BE2C (cell line): Measurements from ENCODE around the gene MLEC.
A peak's percentile ranks its signal among the peaks of the same experiment; 100 is the strongest.

Experiments used
- DNase-seq: peaks from one replicate; pipeline ENCODE4 v3.0.0-alpha.2; 2020
- H3K27me3 ChIP-seq: fragments of 250-450 bp; sonication (Bioruptor Pico); 2 replicates; pipeline ENCODE4 v1.5.1; 2020; ENCODE audit warnings: mild to moderate bottlenecking
- H3K36me3 ChIP-seq: fragments of 250-450 bp; sonication (Bioruptor Pico); 2 replicates; pipeline ENCODE4 v1.5.1; 2020; ENCODE audit warnings: mild to moderate bottlenecking
- H3K4me1 ChIP-seq: fragments of 250-450 bp; sonication (Bioruptor Pico); 2 replicates; pipeline ENCODE4 v1.5.1; 2020
- H3K4me3 ChIP-seq: 2 replicates; pipeline ENCODE4 v1.5.1; 2011; ENCODE audit warnings: low read depth, low read length
- H3K9me3 ChIP-seq: fragments of 250-450 bp; sonication (Bioruptor Pico); 2 replicates; pipeline ENCODE4 v1.5.1; 2020
- CTCF ChIP-seq: IDR thresholded peaks from 2 replicates; pipeline ENCODE4 v1.5.1; 2012; ENCODE audit warnings: mild to moderate bottlenecking, low read depth, low read length

MLEC gene

GRCh38 chr12:120710805-120711296 lies 23.9 kb downstream of the MLEC start:
- peak; percentile 26 for DNase-seq
- no peaks in the 10 kb centered on the region for H3K9me3 ChIP-seq

GRCh38 chr12:120711411-120711810 lies 24.5 kb downstream of the MLEC start:
- no peak for TF ChIP-seq CTCF
- H3K4me3 ChIP-seq, result peak overlapping the region; percentile 91
- H3K36me3 ChIP-seq, result peaks cover 31% of the 10 kb centered on the region
- H3K4me1 ChIP-seq, result peaks cover 23% of the 10 kb centered on the region
- no peaks in the 10 kb centered on the region for H3K27me3 ChIP-seq
- H3K9me3 ChIP-seq, result no peaks in the 10 kb centered on the region
- DNase-seq, result peak; percentile 31

More at GRCh38 chr12:120710805-120711296, 23.9 kb downstream of the MLEC start:
- no peak for TF ChIP-seq CTCF
- H3K4me1 ChIP-seq, result peaks cover 23% of the 10 kb centered on the region
- peaks cover 27% of the 10 kb centered on the region for H3K36me3 ChIP-seq
- H3K27me3 ChIP-seq, result no peaks in the 10 kb centered on the region
- peak overlapping the region; percentile 91 for H3K4me3 ChIP-seq

GRCh38 chr12:120712610-120713009 lies 25.7 kb downstream of the MLEC start:
- Histone ChIP-seq H3K4me3 (no peak overlapping the region), H3K9me3 (no peaks in the 10 kb centered on the region), H3K36me3 (peaks cover 40% of the 10 kb centered on the region), H3K4me1 (peaks cover 23% of the 10 kb centered on the region), H3K27me3 (no peaks in the 10 kb centered on the region)
- DNase-seq, result no peak
- no peak for TF ChIP-seq CTCF

- H3K36me3 ChIP-seq, result peaks cover 52% of the 10 kb centered on the region
Observed at GRCh38 chr12:120713861-120714482, 27.0 kb downstream of the MLEC start.

GRCh38 chr12:120718055-120718454 lies 31.1 kb downstream of the MLEC start:
- Histone ChIP-seq H3K27me3 (no peaks in the 10 kb centered on the region), H3K4me3 (no peak overlapping the region), H3K4me1 (peaks cover 47% of the 10 kb centered on the region), H3K36me3 (peaks cover 77% of the 10 kb centered on the region), H3K9me3 (no peaks in the 10 kb centered on the region)
- no peak for TF ChIP-seq CTCF
- DNase-seq, result peak; percentile 58

More at GRCh38 chr12:120713861-120714482, 27.0 kb downstream of the MLEC start:
- Histone ChIP-seq H3K27me3 (no peaks in the 10 kb centered on the region), H3K4me3 (no peak overlapping the region), H3K4me1 (peaks cover 27% of the 10 kb centered on the region), H3K9me3 (no peaks in the 10 kb centered on the region)
- peak; percentile 85 for DNase-seq
- peak; percentile 96 for TF ChIP-seq CTCF

GRCh38 chr12:120719072-120719471 lies 32.1 kb downstream of the MLEC start:
- DNase-seq, result no peak
- Histone ChIP-seq H3K4me3 (no peak overlapping the region), H3K4me1 (peaks cover 47% of the 10 kb centered on the region), H3K27me3 (no peaks in the 10 kb centered on the region), H3K36me3 (peaks cover 71% of the 10 kb centered on the region), H3K9me3 (no peaks in the 10 kb centered on the region)
- TF ChIP-seq CTCF, result no peak
